Large intestine (tissue), 3 donors: ENCODE data around the gene PSMD12. TPM values are rescaled to one million over a fixed set of nuclear protein-coding genes. Genes with fewer than 3 reads are reported as not detected.

Experiments
- DNase-seq, 2 donors: peaks; one replicate each; pipeline versions ENCODE4 v3.0.0 to v3.0.0-alpha.2; 2013
- H3K27ac ChIP-seq: one replicate; pipeline ENCODE4 v1.5.1; 2013; ENCODE audit warnings: low read length
- H3K27me3 ChIP-seq: 2 replicates; pipeline ENCODE4 v1.6.1; 2013; ENCODE audit warnings: low read length; ENCODE audit not compliant: control insufficient read depth, insufficient read depth
- H3K36me3 ChIP-seq: 2 replicates; pipeline ENCODE4 v1.6.1; 2013; ENCODE audit warnings: low read length; ENCODE audit not compliant: control insufficient read depth, insufficient read depth
- H3K4me1 ChIP-seq: one replicate; pipeline ENCODE4 v1.6.1; 2013; ENCODE audit warnings: low read length; ENCODE audit not compliant: control insufficient read depth, insufficient read depth
- H3K4me3 ChIP-seq: one replicate; pipeline ENCODE4 v1.5.1; 2013; ENCODE audit warnings: low read length
- H3K9me3 ChIP-seq: one replicate; pipeline ENCODE4 v1.6.1; 2013; ENCODE audit warnings: mild to moderate bottlenecking, low read depth, low read length, moderate library complexity; ENCODE audit not compliant: control insufficient read depth
- WGBS: methylation state at CpG from one replicate; pipeline ENCODE4 v1.1.5; 2013; ENCODE audit warnings: low lambda C conversion rate; ENCODE audit not compliant: insufficient coverage; 5-methylcytosine and 5-hydroxymethylcytosine counted together
- polyA plus RNA-seq: library from polyadenylated mRNA; unstranded; fragments of 120-200 nt; gene quantifications from one replicate; pipeline ENCODE4 v1.2.1, GENCODE V29; 2013

Gene PSMD12
- polyA plus RNA-seq, 1 donor = 34.1 TPM

DNA sequence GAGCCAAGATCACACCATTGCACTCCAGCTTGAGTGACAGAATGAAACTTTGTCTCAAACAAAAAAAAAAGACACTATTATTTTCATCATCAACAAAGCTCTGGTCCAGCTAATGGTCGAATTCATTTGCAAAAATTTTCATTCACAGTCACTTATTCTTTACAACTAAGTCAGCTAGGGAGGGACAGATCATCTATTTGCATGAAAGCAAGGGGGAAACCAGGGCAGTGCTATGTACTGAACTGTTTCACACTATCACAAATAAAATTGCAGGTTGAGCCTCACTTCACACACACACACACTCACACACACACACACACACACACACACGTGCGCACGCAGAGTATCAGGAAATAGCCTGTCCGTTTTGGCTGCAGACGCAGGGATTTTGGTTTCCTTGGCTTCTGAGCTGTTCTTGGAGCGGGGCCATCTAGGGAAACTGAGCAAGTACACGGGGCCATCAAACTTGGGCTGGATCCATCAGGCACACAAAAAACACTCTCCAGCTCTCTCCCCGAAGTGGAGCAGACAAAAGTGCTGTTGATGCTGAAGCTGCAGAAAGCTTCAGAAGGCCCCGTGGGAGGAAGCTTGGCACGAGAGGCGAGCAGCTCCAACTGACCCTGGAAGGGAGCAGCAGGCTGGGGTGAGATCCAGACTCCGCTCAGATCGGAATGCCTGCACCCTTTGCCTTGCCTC, 77.0 kb downstream of the PSMD12 start:
- no peak overlapping the region for H3K4me3 ChIP-seq
- H3K27me3 ChIP-seq = no peaks in the 10 kb centered on the region
- H3K36me3 ChIP-seq = no peaks in the 10 kb centered on the region
- WGBS = 60% methylated on average over 1 of the region's 14 CpGs
- H3K9me3 ChIP-seq = no peaks in the 10 kb centered on the region
- H3K27ac ChIP-seq = no peak overlapping the region
- no peaks in the 10 kb centered on the region for H3K4me1 ChIP-seq
- DNase-seq = peak; percentile 7 to 33

Other genes starting within 250 kb of the PSMD12 start
- gene HELZ, start 121.4 kb downstream of the PSMD12 start, polyA plus RNA-seq = 25.7 TPM
- gene PITPNC1, start 10.7 kb upstream of the PSMD12 start, polyA plus RNA-seq = 6.7 TPM